ENCODE data around the gene CDC45. TPM values are rescaled to one million over a fixed set of nuclear protein-coding genes. Genes with fewer than 3 reads are reported as not detected.
A peak's percentile ranks its signal among the peaks of the same experiment; 100 is the strongest.

Gene CDC45
- total and polyA plus RNA-seq, 10 donors = 1.5 to 7.3 (median 4.9) TPM

DNA sequence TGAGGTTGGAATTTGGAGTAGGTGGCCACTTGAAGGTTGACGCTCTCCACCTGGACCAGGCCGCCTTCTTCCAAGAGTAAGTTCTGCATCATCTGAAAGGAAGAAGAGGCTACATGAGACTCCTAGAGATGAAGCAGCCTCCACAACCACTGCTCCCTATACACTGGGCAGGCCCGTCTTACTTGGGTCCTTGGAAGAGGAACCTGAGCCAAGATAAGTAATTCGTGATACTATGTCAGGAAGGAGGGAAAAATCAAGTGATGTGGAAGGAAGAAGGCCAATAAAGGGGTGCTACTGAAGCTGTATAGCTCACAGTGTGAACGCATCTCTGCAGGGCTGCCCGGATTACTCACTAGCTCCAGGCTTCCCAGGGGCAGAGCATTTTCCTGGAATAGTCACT is 11.8 kb upstream of the CDC45 start:
- DNase-seq = no peak
- intact Hi-C loops (cut with DNase I; ENCODE audit: low total_unique reads) = no loop called here
- Histone ChIP-seq H3K4me3 (no peak overlapping the region), H3K36me3 (peaks cover 8 to 100% (median 95%) of the 10 kb centered on the region in 6 donors), H3K4me1 (no peaks in the 10 kb centered on the region), H3K27ac (no peak overlapping the region), H3K9me3 (no peaks in the 10 kb centered on the region), H3K27me3 (replicated peaks in 1 of 7) (no peaks in the 10 kb centered on the region)
- no peak for TF ChIP-seq POLR2AphosphoS5 (IDR thresholded peaks at IDR 0.05)
- TF ChIP-seq, protein P1, sequence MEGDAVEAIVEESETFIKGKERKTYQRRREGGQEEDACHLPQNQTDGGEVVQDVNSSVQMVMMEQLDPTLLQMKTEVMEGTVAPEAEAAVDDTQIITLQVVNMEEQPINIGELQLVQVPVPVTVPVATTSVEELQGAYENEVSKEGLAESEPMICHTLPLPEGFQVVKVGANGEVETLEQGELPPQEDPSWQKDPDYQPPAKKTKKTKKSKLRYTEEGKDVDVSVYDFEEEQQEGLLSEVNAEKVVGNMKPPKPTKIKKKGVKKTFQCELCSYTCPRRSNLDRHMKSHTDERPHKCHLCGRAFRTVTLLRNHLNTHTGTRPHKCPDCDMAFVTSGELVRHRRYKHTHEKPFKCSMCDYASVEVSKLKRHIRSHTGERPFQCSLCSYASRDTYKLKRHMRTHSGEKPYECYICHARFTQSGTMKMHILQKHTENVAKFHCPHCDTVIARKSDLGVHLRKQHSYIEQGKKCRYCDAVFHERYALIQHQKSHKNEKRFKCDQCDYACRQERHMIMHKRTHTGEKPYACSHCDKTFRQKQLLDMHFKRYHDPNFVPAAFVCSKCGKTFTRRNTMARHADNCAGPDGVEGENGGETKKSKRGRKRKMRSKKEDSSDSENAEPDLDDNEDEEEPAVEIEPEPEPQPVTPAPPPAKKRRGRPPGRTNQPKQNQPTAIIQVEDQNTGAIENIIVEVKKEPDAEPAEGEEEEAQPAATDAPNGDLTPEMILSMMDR (IDR thresholded peaks at IDR 0.05 in 8 of 11, conservative IDR thresholded peaks at IDR 0.05 in 3 of 11) = no peak
- TF ChIP-seq POLR2A (IDR thresholded peaks at IDR 0.05) = no peak
- WGBS, 5 donors = 90 to 97% (median 93%) methylated on average over 6 of the region's 6 CpGs

DNA sequence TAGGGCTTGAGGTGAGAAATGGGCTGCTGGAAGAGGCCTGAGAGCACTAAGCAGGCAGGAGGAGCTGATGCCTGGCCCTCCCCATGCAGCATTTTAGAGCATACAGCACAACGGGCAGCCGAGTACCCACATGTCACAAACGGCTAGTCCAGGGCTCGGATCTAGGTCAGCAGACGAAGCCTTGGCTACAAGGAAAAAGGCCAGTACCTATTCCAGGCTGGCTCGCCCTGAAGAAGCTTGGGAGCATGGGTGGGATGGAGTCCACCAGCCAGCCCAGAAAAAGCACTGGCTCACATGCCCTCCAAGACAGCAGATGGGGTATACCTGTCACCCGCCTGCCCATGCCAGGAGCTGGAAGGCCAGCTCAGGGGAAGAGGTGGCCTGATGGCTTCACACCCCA is 10.3 kb upstream of the CDC45 start:
- H3K4me1 ChIP-seq = peaks cover 0 to under 1% (median 0%) of the 10 kb centered on the region in 6 donors
- H3K4me3 ChIP-seq = no peak overlapping the region
- WGBS, 5 donors = 94 to 100% (median 96%) methylated on average over 7 of the region's 7 CpGs
- no peaks in the 10 kb centered on the region for H3K27me3 ChIP-seq (replicated peaks in 1 of 7)
- no peaks in the 10 kb centered on the region for H3K9me3 ChIP-seq
- TF ChIP-seq POLR2A (IDR thresholded peaks at IDR 0.05) (no peak), POLR2AphosphoS5 (IDR thresholded peaks at IDR 0.05) (no peak)
- TF ChIP-seq, protein P1 (IDR thresholded peaks at IDR 0.05 in 8 of 11, conservative IDR thresholded peaks at IDR 0.05 in 3 of 11) = no peak
- no peak overlapping the region for H3K27ac ChIP-seq
- H3K36me3 ChIP-seq = peaks cover 8 to 100% (median 98%) of the 10 kb centered on the region in 6 donors
- intact Hi-C loops (cut with DNase I; ENCODE audit: low total_unique reads) = no loop called here
- no peak for DNase-seq

DNA sequence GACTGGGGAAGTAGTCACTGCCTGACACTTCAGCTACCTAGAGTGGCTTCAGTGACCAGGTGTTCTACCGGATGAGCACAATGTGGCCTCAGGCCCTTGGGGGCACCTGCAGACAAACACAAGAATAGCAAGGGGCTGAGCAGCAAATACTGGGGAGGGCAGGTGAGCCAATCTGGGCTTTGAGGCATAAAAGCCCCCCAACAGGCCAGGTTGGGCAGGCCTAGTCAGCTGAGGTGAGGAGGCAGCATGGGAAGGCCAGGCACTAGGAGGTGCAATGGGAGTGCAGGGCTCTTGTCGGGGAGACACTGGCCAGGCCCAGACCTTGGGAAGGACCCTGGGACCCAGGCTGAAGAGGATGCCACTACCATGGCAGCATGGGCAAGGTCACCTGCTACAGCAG is 9.7 kb upstream of the CDC45 start:
- Histone ChIP-seq H3K4me3 (no peak overlapping the region), H3K27ac (no peak overlapping the region), H3K4me1 (peaks cover 0 to 6% (median 0%) of the 10 kb centered on the region in 6 donors), H3K36me3 (peaks cover 6 to 100% (median 97%) of the 10 kb centered on the region in 6 donors), H3K27me3 (replicated peaks in 1 of 7) (no peaks in the 10 kb centered on the region), H3K9me3 (no peaks in the 10 kb centered on the region)
- 79 to 90% (median 87%) methylated on average over 2 of the region's 2 CpGs for WGBS, 5 donors
- intact Hi-C loops (cut with DNase I; ENCODE audit: low total_unique reads) = loop anchor here (10.0 kb wide), 1 partner anchor 325 kb away; the partner anchor contains the start of gene ESS2
- no peak for DNase-seq
- peak in 1 of 3 donors; percentile 12 for TF ChIP-seq POLR2AphosphoS5 (IDR thresholded peaks at IDR 0.05)
- TF ChIP-seq POLR2A (IDR thresholded peaks at IDR 0.05) = no peak

DNA sequence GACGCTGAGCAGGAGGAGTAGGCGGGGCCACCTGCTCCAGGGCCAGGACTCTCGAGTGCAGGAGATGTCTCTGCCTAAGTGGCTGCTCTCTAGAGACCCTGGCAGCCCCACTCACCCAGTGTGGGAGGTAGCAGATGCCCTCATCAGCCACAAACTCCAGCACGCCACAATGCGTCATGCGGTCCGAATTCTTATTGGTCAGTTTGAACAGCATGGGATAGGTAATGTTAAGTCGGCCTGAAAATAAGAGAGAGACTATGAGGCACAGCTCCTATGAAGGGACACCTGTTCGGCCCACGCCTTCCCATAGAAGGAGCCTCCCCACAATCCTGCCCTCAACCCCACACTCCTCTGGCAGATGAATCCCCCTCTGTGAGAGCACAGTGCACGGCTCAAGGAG is 8.1 kb upstream of the CDC45 start:
- peaks cover 0 to 22% (median 10%) of the 10 kb centered on the region in 6 donors for H3K4me1 ChIP-seq
- no peak overlapping the region for H3K4me3 ChIP-seq
- no peak for DNase-seq
- peak in 1 of 3 donors; percentile 42 for TF ChIP-seq POLR2AphosphoS5 (IDR thresholded peaks at IDR 0.05)
- TF ChIP-seq, protein P1 (IDR thresholded peaks at IDR 0.05 in 8 of 11, conservative IDR thresholded peaks at IDR 0.05 in 3 of 11) = no peak
- no peak for TF ChIP-seq POLR2A (IDR thresholded peaks at IDR 0.05)
- intact Hi-C loops (cut with DNase I; ENCODE audit: low total_unique reads) = loop anchor here (10.0 kb wide), 1 partner anchor 327 kb away; the partner anchor contains the start of gene ESS2
- no peaks in the 10 kb centered on the region for H3K9me3 ChIP-seq
- WGBS, 5 donors = 87 to 95% (median 92%) methylated on average over 7 to 11 of the region's 11 CpGs
- peaks cover 3 to 98% (median 86%) of the 10 kb centered on the region in 6 donors for H3K36me3 ChIP-seq
- H3K27me3 ChIP-seq (replicated peaks in 1 of 7) = no peaks in the 10 kb centered on the region
- H3K27ac ChIP-seq = no peak overlapping the region
